Measurements from ENCODE around the gene DOK3.

GRCh38 chr5:177526791-177527190 is 17.2 kb upstream of the DOK3 start:
- TF ChIP-seq, protein P1, sequence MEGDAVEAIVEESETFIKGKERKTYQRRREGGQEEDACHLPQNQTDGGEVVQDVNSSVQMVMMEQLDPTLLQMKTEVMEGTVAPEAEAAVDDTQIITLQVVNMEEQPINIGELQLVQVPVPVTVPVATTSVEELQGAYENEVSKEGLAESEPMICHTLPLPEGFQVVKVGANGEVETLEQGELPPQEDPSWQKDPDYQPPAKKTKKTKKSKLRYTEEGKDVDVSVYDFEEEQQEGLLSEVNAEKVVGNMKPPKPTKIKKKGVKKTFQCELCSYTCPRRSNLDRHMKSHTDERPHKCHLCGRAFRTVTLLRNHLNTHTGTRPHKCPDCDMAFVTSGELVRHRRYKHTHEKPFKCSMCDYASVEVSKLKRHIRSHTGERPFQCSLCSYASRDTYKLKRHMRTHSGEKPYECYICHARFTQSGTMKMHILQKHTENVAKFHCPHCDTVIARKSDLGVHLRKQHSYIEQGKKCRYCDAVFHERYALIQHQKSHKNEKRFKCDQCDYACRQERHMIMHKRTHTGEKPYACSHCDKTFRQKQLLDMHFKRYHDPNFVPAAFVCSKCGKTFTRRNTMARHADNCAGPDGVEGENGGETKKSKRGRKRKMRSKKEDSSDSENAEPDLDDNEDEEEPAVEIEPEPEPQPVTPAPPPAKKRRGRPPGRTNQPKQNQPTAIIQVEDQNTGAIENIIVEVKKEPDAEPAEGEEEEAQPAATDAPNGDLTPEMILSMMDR (IDR thresholded peaks at IDR 0.05) = no peak
- TF ChIP-seq POLR2AphosphoS5 (IDR thresholded peaks at IDR 0.05) (no peak), POLR2A (IDR thresholded peaks at IDR 0.05) (no peak), EP300 (IDR thresholded peaks at IDR 0.05) (no peak)

All from upper lobe of left lung (tissue), 4 donors.